22Rv1 (cell line): ENCODE measurements around the gene OLFM4.

ENCODE experiments used
- ZFX ChIP-seq: fragments of 450-650 bp; IDR thresholded peaks from 2 replicates; pipeline ENCODE4 v1.6.1; 2017; ENCODE audit warnings: antibody characterized with exemption, borderline replicate concordance
- TF ChIP-seq, protein P1 (sequence below): fragments of 450-650 bp; IDR thresholded peaks from 2 replicates; pipeline ENCODE4 v1.5.1; 2017; ENCODE audit warnings: mild to moderate bottlenecking

DNA sequence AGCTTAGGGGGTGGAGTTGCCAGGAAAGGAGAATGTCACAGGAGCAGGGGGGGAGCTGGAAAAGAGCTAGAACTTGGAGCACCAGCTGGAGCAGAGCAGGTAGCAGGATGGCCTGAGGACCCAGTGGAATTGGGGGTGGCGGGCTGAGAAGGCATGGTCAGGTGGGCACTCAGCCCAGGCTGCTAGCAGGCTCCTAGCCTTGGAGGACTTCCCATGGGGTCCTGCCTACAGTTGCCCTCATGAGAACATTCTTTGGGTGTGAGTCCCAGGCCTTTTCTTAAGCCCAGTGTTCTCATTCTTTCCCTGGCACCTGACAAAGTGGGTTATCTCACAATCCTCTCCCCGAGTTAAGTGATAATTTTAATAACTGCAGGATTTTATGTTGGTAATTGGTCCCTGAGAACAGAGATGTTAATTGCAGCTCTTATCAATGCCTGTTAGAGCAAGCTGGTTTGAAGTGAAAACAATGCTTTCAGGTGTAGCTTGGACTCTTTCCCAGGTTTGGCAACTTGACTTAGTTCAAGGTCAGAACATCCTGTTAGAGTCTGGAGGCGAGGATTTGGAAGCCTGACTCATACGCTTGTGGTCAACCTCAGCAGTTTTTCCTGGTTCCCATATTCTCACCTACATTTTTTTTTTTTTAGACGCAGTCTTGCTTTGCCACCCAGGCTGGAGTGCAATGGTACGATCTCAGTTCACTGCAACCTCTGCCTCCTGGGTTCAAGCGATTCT, 18.1 kb upstream of the OLFM4 start:
- TF ChIP-seq, protein P1, sequence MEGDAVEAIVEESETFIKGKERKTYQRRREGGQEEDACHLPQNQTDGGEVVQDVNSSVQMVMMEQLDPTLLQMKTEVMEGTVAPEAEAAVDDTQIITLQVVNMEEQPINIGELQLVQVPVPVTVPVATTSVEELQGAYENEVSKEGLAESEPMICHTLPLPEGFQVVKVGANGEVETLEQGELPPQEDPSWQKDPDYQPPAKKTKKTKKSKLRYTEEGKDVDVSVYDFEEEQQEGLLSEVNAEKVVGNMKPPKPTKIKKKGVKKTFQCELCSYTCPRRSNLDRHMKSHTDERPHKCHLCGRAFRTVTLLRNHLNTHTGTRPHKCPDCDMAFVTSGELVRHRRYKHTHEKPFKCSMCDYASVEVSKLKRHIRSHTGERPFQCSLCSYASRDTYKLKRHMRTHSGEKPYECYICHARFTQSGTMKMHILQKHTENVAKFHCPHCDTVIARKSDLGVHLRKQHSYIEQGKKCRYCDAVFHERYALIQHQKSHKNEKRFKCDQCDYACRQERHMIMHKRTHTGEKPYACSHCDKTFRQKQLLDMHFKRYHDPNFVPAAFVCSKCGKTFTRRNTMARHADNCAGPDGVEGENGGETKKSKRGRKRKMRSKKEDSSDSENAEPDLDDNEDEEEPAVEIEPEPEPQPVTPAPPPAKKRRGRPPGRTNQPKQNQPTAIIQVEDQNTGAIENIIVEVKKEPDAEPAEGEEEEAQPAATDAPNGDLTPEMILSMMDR, result no peak
- TF ChIP-seq ZFX, result no peak
